Measurements from ENCODE around the gene MOBP.
"Not testable (repeated sequence)": the region's sequence is repeated elsewhere in the genome, so short reads cannot be mapped to it uniquely, and the experiment has no call there.

The MOBP gene

GRCh38 chr3:39456159-39456558, 11.3 kb upstream of the MOBP start:
- no peak for TF ChIP-seq CTCF (IDR thresholded peaks at IDR 0.05; ENCODE audit: low read depth, low read length, missing control alignments)
- in situ Hi-C loops (cut with HindIII; ENCODE audit: low pct_ligation_motif_present, low sequenced_read_pairs): no loop called here
- no peaks in the 10 kb centered on the region for H3K27me3 ChIP-seq (replicated peaks)
- DNase-seq: no peak
- H3K4me3 ChIP-seq (ENCODE audit: low read depth, low read length): no peak overlapping the region
- H3K27ac ChIP-seq: no peak overlapping the region
- H3K36me3 ChIP-seq (replicated peaks): no peaks in the 10 kb centered on the region

DNA sequence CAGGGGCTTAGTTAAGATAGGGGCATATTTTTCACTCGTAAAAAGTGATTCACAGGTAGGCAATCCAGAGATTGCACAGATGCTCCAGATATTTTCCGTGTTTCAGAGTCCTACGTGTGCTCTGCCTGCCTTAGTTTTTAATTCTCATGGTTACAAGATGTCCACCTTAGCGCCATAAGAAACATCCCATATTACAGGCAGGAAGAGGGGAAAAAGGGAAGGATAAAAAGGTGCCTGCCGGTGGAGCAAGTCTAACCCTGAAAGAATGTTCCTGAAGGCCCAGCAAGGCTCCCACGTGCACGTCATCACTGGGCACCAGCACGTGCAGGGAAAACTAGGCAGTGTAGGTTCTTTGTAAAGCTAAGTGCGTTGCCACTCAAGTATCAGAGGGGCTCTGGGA, 10.1 kb upstream of the MOBP start:
- no peak for DNase-seq
- H3K4me3 ChIP-seq (ENCODE audit: low read depth, low read length): no peak overlapping the region
- H3K27me3 ChIP-seq (replicated peaks): no peaks in the 10 kb centered on the region
- H3K36me3 ChIP-seq (replicated peaks): no peaks in the 10 kb centered on the region
- H3K27ac ChIP-seq: no peak overlapping the region
- no peak for TF ChIP-seq CTCF (IDR thresholded peaks at IDR 0.05; ENCODE audit: low read depth, low read length, missing control alignments)
- in situ Hi-C loops (cut with HindIII; ENCODE audit: low pct_ligation_motif_present, low sequenced_read_pairs): no loop called here

GRCh38 chr3:39458579-39458978, 8.9 kb upstream of the MOBP start:
- H3K27ac ChIP-seq; H3K27me3 ChIP-seq (replicated peaks); DNase-seq; H3K36me3 ChIP-seq (replicated peaks); in situ Hi-C loops (cut with HindIII; ENCODE audit: low pct_ligation_motif_present, low sequenced_read_pairs); H3K4me3 ChIP-seq (ENCODE audit: low read depth, low read length): not testable (repeated sequence)

DNA sequence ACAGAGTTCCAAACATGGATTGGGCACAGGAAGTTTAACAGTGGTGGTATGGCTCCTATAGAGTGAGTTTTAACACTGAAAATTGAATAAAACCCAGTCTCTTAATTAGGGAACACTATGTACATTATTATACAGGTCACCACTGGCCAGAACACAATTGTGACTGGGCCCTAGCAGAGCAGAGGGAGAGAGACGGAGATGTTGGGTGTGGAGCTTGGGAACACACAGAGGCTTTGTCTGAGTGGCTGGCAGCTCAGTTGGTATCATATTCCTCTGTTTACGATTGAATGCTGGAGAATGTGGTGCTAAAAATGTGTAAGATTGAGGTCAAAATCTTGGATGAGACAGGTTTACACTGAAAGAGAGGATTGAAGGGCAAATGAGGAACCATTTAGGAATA, 6.8 kb upstream of the MOBP start:
- Histone ChIP-seq H3K36me3 (replicated peaks) (no peaks in the 10 kb centered on the region), H3K4me3 (ENCODE audit: low read depth, low read length) (no peak overlapping the region), H3K27me3 (replicated peaks) (no peaks in the 10 kb centered on the region), H3K27ac (no peak overlapping the region)
- no peak for TF ChIP-seq CTCF (IDR thresholded peaks at IDR 0.05; ENCODE audit: low read depth, low read length, missing control alignments)
- in situ Hi-C loops (cut with HindIII; ENCODE audit: low pct_ligation_motif_present, low sequenced_read_pairs): no loop called here
- no peak for DNase-seq

DNA sequence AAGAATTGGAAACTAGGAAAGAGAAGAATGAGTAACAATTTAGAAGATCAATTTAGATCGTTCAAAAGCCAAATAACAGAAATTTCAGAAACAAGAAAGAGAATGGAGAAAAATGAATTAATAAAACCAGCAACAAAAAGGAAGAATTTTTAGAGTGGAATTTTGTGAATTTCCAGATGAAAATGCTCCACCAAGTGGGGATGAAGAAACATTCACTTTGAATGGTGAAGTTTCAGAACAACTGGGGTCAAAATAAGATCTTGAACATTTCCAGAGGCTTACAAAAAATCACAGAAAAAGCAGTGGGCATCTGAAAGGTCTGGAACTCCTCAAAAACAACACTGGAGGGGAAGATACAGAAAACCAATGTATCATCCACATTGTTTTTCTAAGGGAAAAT, 4.2 kb upstream of the MOBP start:
- TF ChIP-seq CTCF (IDR thresholded peaks at IDR 0.05; ENCODE audit: low read depth, low read length, missing control alignments): no peak
- H3K36me3 ChIP-seq (replicated peaks): no peaks in the 10 kb centered on the region
- no peak overlapping the region for H3K27ac ChIP-seq
- H3K4me3 ChIP-seq (ENCODE audit: low read depth, low read length): no peak overlapping the region
- DNase-seq: no peak
- H3K27me3 ChIP-seq (replicated peaks): no peaks in the 10 kb centered on the region
- in situ Hi-C loops (cut with HindIII; ENCODE audit: low pct_ligation_motif_present, low sequenced_read_pairs): no loop called here

GRCh38 chr3:39466988-39467387, 492 bp upstream of the MOBP start:
- no peak overlapping the region for H3K27ac ChIP-seq
- H3K4me3 ChIP-seq (ENCODE audit: low read depth, low read length): no peak overlapping the region
- TF ChIP-seq CTCF (IDR thresholded peaks at IDR 0.05; ENCODE audit: low read depth, low read length, missing control alignments): no peak
- no peaks in the 10 kb centered on the region for H3K27me3 ChIP-seq (replicated peaks)
- in situ Hi-C loops (cut with HindIII; ENCODE audit: low pct_ligation_motif_present, low sequenced_read_pairs): no loop called here
- H3K36me3 ChIP-seq (replicated peaks): no peaks in the 10 kb centered on the region
- DNase-seq: no peak

Measured in brain microvascular endothelial cell (primary cell).